Activated CD4-positive, CD25-positive, alpha-beta regulatory T cell treated with anti-CD3 and anti-CD28 coated beads, Interleukin-2, amount 50 U/mL, for 16 hours (primary cell): ENCODE data around the gene TSHZ2.
"Not testable (repeated sequence)": the region's sequence is repeated elsewhere in the genome, so short reads cannot be mapped to it uniquely, and the experiment has no call there.

ENCODE experiments used
- DNase-seq: peaks from one replicate; pipeline ENCODE4 v3.0.0-alpha.2; 2020; ENCODE audit warnings: low read depth, low spot score

TSHZ2 gene

GRCh38 chr20:52996658-52997057 is 24.5 kb downstream of the TSHZ2 start:
- no peak for DNase-seq

- DNase-seq = no peak
Observed at GRCh38 chr20:52998268-52998667, 26.1 kb downstream of the TSHZ2 start.

GRCh38 chr20:52999040-52999439 is 26.9 kb downstream of the TSHZ2 start:
- no peak for DNase-seq

GRCh38 chr20:53001498-53002301 is 29.5 kb downstream of the TSHZ2 start:
- no peak for DNase-seq

GRCh38 chr20:53002786-53003185 is 30.6 kb downstream of the TSHZ2 start:
- DNase-seq = no peak

- DNase-seq = no peak
Observed at GRCh38 chr20:53003420-53004154, 31.4 kb downstream of the TSHZ2 start.

GRCh38 chr20:53004267-53004813 is 32.2 kb downstream of the TSHZ2 start:
- no peak for DNase-seq

- DNase-seq = no peak
Observed at GRCh38 chr20:53009979-53010735, 38.0 kb downstream of the TSHZ2 start.

GRCh38 chr20:53011640-53012039 is 39.5 kb downstream of the TSHZ2 start:
- DNase-seq = no peak

GRCh38 chr20:53013183-53013582 is 41.0 kb downstream of the TSHZ2 start:
- DNase-seq = no peak

GRCh38 chr20:53013847-53014246 is 41.7 kb downstream of the TSHZ2 start:
- DNase-seq = no peak

- DNase-seq = no peak
Observed at GRCh38 chr20:53016071-53016470, 43.9 kb downstream of the TSHZ2 start.

- DNase-seq = no peak
Observed at GRCh38 chr20:53016534-53017042, 44.4 kb downstream of the TSHZ2 start.

GRCh38 chr20:53017206-53017605 is 45.0 kb downstream of the TSHZ2 start:
- no peak for DNase-seq

- DNase-seq = no peak
Observed at GRCh38 chr20:53019464-53019863, 47.3 kb downstream of the TSHZ2 start.

GRCh38 chr20:53020376-53020775 is 48.2 kb downstream of the TSHZ2 start:
- no peak for DNase-seq

GRCh38 chr20:53020834-53021233 is 48.7 kb downstream of the TSHZ2 start:
- no peak for DNase-seq

- DNase-seq = no peak
Observed at GRCh38 chr20:53021934-53022333, 49.8 kb downstream of the TSHZ2 start.

GRCh38 chr20:53023732-53024520 is 51.8 kb downstream of the TSHZ2 start:
- no peak for DNase-seq

GRCh38 chr20:53024653-53025052 is 52.5 kb downstream of the TSHZ2 start:
- DNase-seq = not testable (repeated sequence)

GRCh38 chr20:53027089-53027488 is 54.9 kb downstream of the TSHZ2 start:
- DNase-seq = no peak
